MCF 10A (cell line): ENCODE measurements around the gene OCSTAMP. TPM values are rescaled to one million over a fixed set of nuclear protein-coding genes. Genes with fewer than 3 reads are reported as not detected.

Experiments used
- BruUV-seq: library from RNA; stranded (reverse); fragments of 400-500 nt; replicated peaks from 2 replicates; lab custom pipeline; 2021; lab: Mats Ljungman, UMichigan
- CTCF ChIA-PET: fragments of 300-600 bp; sonication (Branson Sonifier 250); formaldehyde crosslinking; extraction: SDS; loops from one replicate; lab custom pipeline; 2021; ENCODE audit warnings: antibody characterized with exemption, inconsistent platforms; lab: Yijun Ruan, JAX
- POLR2A ChIA-PET: fragments of 300-600, 350-650 bp; sonication (Branson Sonifier 250); formaldehyde crosslinking; extraction: SDS; loops from one replicate; lab custom pipeline; 2020; ENCODE audit warnings: antibody characterized with exemption, inconsistent platforms; lab: Yijun Ruan, JAX
- DNase-seq: peaks from one replicate; pipeline ENCODE4 v3.0.0-alpha.2; 2018; ENCODE audit not compliant: unreplicated experiment
- H3K27ac Mint-ChIP-seq: one replicate; pipeline ENCODE4 v1.8.0; 2022; ENCODE audit warnings: mild to moderate bottlenecking, low read depth, mixed read lengths; ENCODE audit not compliant: unreplicated experiment
- H3K27me3 Mint-ChIP-seq: one replicate; pipeline ENCODE4 v1.8.0; 2022; ENCODE audit warnings: mixed read lengths; ENCODE audit not compliant: insufficient read depth, unreplicated experiment
- H3K36me3 Mint-ChIP-seq: one replicate; pipeline ENCODE4 v1.8.0; 2022; ENCODE audit warnings: mild to moderate bottlenecking, moderate library complexity, mixed read lengths; ENCODE audit not compliant: insufficient read depth, unreplicated experiment
- H3K4me1 Mint-ChIP-seq: one replicate; pipeline ENCODE4 v1.8.0; 2022; ENCODE audit warnings: mixed read lengths; ENCODE audit not compliant: insufficient read depth, unreplicated experiment
- H3K4me3 Mint-ChIP-seq: one replicate; pipeline ENCODE4 v1.8.0; 2022; ENCODE audit warnings: mild to moderate bottlenecking, moderate library complexity, mixed read lengths; ENCODE audit not compliant: unreplicated experiment
- H3K9me3 Mint-ChIP-seq: one replicate; pipeline ENCODE4 v1.8.0; 2022; ENCODE audit warnings: mixed read lengths; ENCODE audit not compliant: unreplicated experiment
- CTCF ChIP-seq: fragments of 200-600 bp; IDR thresholded peaks from one replicate; pipeline ENCODE4 v1.8.0; 2022; ENCODE audit warnings: antibody characterized with exemption, mild to moderate bottlenecking; ENCODE audit not compliant: unreplicated experiment
- intact Hi-C: fragments of 100-400 bp; cut with micrococcal nuclease; formaldehyde crosslinking; loops from 2 replicates; pipeline ENCODE4 v1.14.1; 2022
- total RNA-seq: library from RNA; stranded (reverse); gene quantifications from 2 replicates; pipeline ENCODE4 v1.2.3, GENCODE V29; 2022

Gene OCSTAMP
- total RNA-seq, 1 experiment from 2014 or later: not detected

DNA sequence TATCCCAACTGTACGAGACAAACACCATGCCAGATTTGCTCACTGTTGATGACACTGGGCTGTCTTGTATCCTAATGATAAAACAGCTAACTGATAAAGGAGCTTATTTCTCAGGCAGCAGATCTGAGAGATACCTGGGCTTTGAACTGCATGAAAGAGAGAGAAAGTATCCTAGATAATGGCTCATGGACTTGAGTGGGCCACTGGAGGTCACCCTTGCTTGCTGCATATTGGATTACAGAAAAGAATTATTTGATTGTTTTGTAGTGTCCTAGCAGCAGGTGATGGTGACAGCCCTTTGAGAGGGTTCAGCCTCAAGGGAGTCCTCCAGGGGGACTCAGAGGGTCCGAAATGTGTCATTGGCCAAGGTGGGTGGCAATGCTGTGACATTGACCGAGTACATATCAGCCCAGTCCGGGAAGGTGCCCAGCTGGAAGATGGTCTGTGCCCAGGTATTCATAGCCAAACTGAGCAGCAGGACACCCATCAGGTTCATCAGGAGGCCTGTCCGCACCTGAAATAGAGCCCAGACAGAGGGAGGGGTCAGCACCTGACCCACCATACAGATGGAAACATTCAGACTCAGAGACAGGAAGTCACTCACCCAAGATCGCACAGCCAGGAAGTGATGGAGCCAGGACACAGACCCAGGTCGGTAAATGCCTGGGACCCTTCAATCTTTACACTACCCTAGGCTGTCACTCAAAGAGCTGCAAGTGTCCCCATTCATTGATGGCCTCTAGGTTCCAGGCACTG, 9.4 kb upstream of the OCSTAMP start:
- no peaks in the 10 kb centered on the region for H3K9me3 Mint-ChIP-seq
- BruUV-seq: no TSS peak
- ChIA-PET POLR2A (interaction anchor here (1.6 to 3.5 kb wide), 2 partner anchors 10 to 128 kb away, joined by 4 to 19 read pairs; partner anchors contain the start of gene TP53RK), CTCF (interaction anchor here (0.6 to 1.2 kb wide), 3 partner anchors 10 to 667 kb away, joined by 3 to 4 read pairs (median 3); no protein-coding TSS in a partner anchor)
- no peak for DNase-seq
- H3K36me3 Mint-ChIP-seq: no peaks in the 10 kb centered on the region
- peaks cover 18% of the 10 kb centered on the region for H3K4me1 Mint-ChIP-seq
- intact Hi-C loops: loop anchor here (5.0 kb wide), 1 partner anchor 127 kb away; the partner anchor contains the start of gene TP53RK
- no peaks in the 10 kb centered on the region for H3K27me3 Mint-ChIP-seq
- H3K27ac Mint-ChIP-seq: no peak overlapping the region
- no peak overlapping the region for H3K4me3 Mint-ChIP-seq
- TF ChIP-seq CTCF: no peak

- ChIA-PET CTCF (interaction anchor here (0.6 to 1.1 kb wide), 2 partner anchors 127 to 667 kb away, joined by 3 read pairs; no protein-coding TSS in a partner anchor), POLR2A (interaction anchor here (0.5 to 3.5 kb wide), 3 partner anchors 9 to 420 kb away, joined by 3 to 19 read pairs (median 4); partner anchors contain the start of gene TP53RK)
- H3K4me3 Mint-ChIP-seq: no peak overlapping the region
- H3K27me3 Mint-ChIP-seq: no peaks in the 10 kb centered on the region
- H3K36me3 Mint-ChIP-seq: no peaks in the 10 kb centered on the region
- no peak overlapping the region for H3K27ac Mint-ChIP-seq
- BruUV-seq: no TSS peak
- peaks cover 18% of the 10 kb centered on the region for H3K4me1 Mint-ChIP-seq
- DNase-seq: no peak
- no peaks in the 10 kb centered on the region for H3K9me3 Mint-ChIP-seq
- no peak for TF ChIP-seq CTCF
- intact Hi-C loops: loop anchor here (5.0 kb wide), 1 partner anchor 128 kb away; the partner anchor contains the start of gene TP53RK
Measured at GRCh38 chr20:46559001-46559400, 8.5 kb upstream of the OCSTAMP start.

DNA sequence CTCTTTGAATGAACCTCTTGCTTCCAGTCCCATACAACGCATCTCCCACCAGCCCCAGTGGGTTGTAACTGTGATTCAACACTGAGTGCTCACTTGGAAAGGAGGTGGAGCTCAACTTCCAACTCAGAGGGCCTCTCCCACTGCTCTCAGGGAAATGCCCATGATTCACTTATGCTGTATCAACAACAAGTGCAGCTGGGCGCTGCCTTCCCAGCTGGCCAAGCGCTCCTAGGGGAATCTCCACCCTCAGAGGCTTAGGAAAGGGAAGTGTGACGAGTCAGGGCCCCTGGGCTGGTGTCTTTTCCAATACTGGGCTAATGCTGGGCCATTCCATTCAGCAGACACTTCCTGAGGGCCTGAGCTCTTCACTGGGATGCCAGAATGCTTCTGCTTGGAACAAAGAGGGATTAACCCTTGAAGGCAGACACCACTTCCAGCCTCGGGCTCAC, 8.1 kb upstream of the OCSTAMP start:
- Mint-ChIP-seq H3K4me3 (no peak overlapping the region), H3K4me1 (peaks cover 18% of the 10 kb centered on the region), H3K27me3 (no peaks in the 10 kb centered on the region), H3K36me3 (no peaks in the 10 kb centered on the region), H3K27ac (no peak overlapping the region), H3K9me3 (no peaks in the 10 kb centered on the region)
- BruUV-seq: no TSS peak
- ChIA-PET POLR2A (interaction anchor here (0.5 to 3.5 kb wide), 4 partner anchors 9 to 422 kb away, joined by 3 to 19 read pairs (median 4); partner anchors contain the start of gene TP53RK), CTCF (interaction anchor here (1.1 kb wide), 1 partner anchor 127 kb away, joined by 3 read pairs; no protein-coding TSS in a partner anchor)
- peak; percentile 80 for DNase-seq
- no peak for TF ChIP-seq CTCF
- intact Hi-C loops: loop anchor here (5.0 kb wide), 1 partner anchor 129 kb away; the partner anchor contains the start of gene TP53RK
